Cardiac muscle cell (in vitro differentiated cells and primary cell): ENCODE results near the gene TEX14. TPM values are rescaled to one million over a fixed set of nuclear protein-coding genes. Genes with fewer than 3 reads are reported as not detected.

Experiments
- DNase-seq, 2 donors: peaks; one replicate each; pipeline versions ENCODE4 v3.0.0 to v3.0.0-alpha.2; 2010 to 2017; ENCODE audit warnings: low read depth in 1 of 2, low spot score in 1 of 2
- H3K27ac ChIP-seq: fragments of 200-600 bp; sonication (generic); 2 replicates; pipeline ENCODE4 v1.5.1; 2016
- H3K27me3 ChIP-seq: fragments of 200-600 bp; sonication (generic); 2 replicates; pipeline ENCODE4 v1.6.0; 2016; ENCODE audit warnings: control low read depth
- H3K36me3 ChIP-seq: fragments of 200-600 bp; sonication (generic); 2 replicates; pipeline ENCODE4 v1.5.1; 2016; ENCODE audit warnings: control low read depth
- H3K4me1 ChIP-seq: fragments of 200-600 bp; sonication (generic); 2 replicates; pipeline ENCODE4 v1.8.1; 2017; ENCODE audit warnings: low read depth, mild to moderate bottlenecking, mixed run types
- H3K4me3 ChIP-seq: fragments of 200-600 bp; sonication (generic); 2 replicates; pipeline ENCODE4 v1.5.1; 2016; ENCODE audit warnings: mild to moderate bottlenecking
- H3K9me3 ChIP-seq: fragments of 200-600 bp; sonication (generic); 2 replicates; pipeline ENCODE4 v1.5.1; 2017; ENCODE audit warnings: low read depth, mild to moderate bottlenecking, control low read depth
- CTCF ChIP-seq: IDR thresholded peaks from 2 replicates; pipeline ENCODE4 v1.5.1; 2012; ENCODE audit warnings: low read depth, mild to moderate bottlenecking, low read length
- polyA plus RNA-seq: library from polyadenylated mRNA; unstranded; fragments of >200 nt; fragmentation: Nextera tagmentation; extraction: Ambion mirVana; gene quantifications from 2 replicates; pipeline ENCODE4 v1.2.1, GENCODE V29; 2016
- total RNA-seq: library from RNA; depleted of rRNA; stranded (reverse); fragments of >200 nt; gene quantifications from 2 replicates; pipeline ENCODE4 v1.2.3, GENCODE V29; 2016

The TEX14 gene
- total and polyA plus RNA-seq, 2 experiments from 2014 or later, result 0.32 to 0.60 TPM

- no peak for DNase-seq
- Histone ChIP-seq H3K4me1 (no peaks in the 10 kb centered on the region), H3K27me3 (no peaks in the 10 kb centered on the region), H3K27ac (no peak overlapping the region), H3K4me3 (no peak overlapping the region), H3K36me3 (no peaks in the 10 kb centered on the region), H3K9me3 (no peaks in the 10 kb centered on the region)
- no peak for TF ChIP-seq CTCF
These were observed 117.8 kb downstream of the TEX14 start for GRCh38 chr17:58574025-58574424.

DNA sequence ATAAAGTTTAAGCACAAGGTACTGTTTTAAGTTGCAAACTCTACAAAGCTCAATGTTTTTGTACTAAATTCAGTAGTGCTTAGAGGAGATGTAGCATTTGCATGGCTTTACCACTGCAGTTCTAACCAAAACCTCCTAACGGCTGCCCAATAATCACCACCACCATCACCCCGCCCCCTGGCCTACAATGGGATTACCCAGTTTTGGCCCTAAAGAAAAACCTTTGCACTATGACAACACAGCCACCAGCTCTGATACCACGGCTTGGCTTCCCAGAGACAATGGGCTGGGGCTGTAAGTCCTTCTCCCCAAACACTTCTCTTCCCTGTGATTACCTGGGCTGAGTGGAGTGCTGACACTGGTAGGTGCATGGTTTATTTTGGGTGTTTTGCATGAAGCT is 119.0 kb downstream of the TEX14 start:
- TF ChIP-seq CTCF, result no peak
- DNase-seq, result no peak
- Histone ChIP-seq H3K27ac (no peak overlapping the region), H3K9me3 (no peaks in the 10 kb centered on the region), H3K4me3 (no peak overlapping the region), H3K4me1 (no peaks in the 10 kb centered on the region), H3K27me3 (no peaks in the 10 kb centered on the region), H3K36me3 (no peaks in the 10 kb centered on the region)

DNA sequence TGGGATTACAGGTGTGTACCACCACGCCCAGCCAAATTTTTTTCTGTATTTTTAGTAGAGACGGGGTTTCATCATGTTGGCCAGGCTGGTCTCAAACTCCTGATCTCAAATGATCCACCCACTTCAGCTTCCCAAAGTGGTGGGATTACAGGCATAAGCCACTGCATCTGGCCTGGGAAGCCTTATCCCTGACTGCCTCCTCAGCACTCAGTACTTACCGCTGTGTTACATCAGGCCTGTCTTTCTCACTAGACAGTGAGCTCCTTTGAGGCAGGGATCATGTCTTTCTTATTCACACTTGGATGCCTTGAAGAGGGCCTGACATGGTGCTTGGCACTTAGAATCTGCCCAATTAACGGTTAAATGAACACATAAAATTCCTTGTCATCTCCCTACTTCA is 121.1 kb downstream of the TEX14 start:
- H3K27me3 ChIP-seq, result no peaks in the 10 kb centered on the region
- no peaks in the 10 kb centered on the region for H3K9me3 ChIP-seq
- H3K4me3 ChIP-seq, result no peak overlapping the region
- H3K4me1 ChIP-seq, result no peaks in the 10 kb centered on the region
- H3K27ac ChIP-seq, result no peak overlapping the region
- H3K36me3 ChIP-seq, result no peaks in the 10 kb centered on the region
- TF ChIP-seq CTCF, result no peak
- no peak for DNase-seq

DNA sequence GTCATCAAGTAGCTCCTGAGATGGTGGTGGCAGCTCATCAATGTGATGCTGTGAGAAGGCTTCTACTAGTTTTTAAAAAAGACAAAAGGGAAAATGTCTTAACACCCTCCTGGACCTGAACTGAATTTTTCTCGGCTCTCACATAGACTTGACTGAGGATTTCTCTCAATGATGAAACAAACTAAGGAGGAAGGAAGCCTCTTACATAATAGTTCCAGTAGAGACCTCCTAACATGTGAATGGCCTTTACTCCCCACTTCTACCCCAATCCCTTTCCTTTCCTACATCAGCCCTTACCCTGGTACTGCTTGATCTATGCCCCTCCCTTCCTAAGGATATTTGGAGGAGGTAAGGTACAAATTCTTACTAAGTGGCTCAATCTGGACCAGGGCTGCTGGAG is 122.6 kb downstream of the TEX14 start:
- no peaks in the 10 kb centered on the region for H3K9me3 ChIP-seq
- no peaks in the 10 kb centered on the region for H3K4me1 ChIP-seq
- no peak for DNase-seq
- H3K4me3 ChIP-seq, result no peak overlapping the region
- no peaks in the 10 kb centered on the region for H3K36me3 ChIP-seq
- no peak overlapping the region for H3K27ac ChIP-seq
- TF ChIP-seq CTCF, result no peak
- no peaks in the 10 kb centered on the region for H3K27me3 ChIP-seq

DNA sequence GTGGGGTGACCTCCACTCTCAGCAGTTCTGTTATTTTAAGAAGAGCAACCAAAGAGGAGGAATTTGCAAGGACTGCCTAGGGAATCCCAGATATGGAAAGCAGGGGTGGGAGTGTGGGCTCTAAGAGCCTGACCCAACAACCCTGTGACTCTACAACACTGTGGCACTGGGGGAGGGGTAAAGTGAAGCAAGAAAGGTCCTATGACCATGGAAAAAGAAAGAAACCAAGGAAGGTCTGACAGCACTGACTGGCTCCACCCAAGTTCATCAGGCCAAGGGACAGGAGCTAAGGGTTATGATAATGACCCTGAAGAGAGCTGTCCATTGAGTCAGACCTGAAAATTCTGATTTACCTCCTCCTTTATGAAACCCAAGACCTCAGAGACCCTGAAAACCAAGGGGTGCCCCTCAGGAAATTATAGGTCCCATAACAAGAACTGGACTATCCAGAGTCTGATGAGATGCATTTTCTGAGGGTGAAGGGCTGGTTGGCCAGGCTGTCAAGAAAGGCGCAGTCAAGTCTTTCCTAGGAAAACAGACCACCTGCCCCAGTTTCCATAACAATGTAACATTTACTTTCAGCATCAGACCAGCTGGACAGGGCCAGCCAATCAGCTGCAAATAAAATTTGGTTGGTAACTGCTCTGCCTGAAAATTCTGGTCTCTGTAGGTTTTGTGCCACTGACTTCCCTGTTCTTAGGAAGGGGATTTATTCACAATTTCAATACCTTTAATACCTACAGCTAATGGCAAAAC is 123.6 kb downstream of the TEX14 start:
- Histone ChIP-seq H3K9me3 (no peaks in the 10 kb centered on the region), H3K27me3 (no peaks in the 10 kb centered on the region), H3K4me3 (no peak overlapping the region), H3K36me3 (no peaks in the 10 kb centered on the region), H3K4me1 (no peaks in the 10 kb centered on the region), H3K27ac (no peak overlapping the region)
- no peak for DNase-seq
- TF ChIP-seq CTCF, result no peak
